ENCODE results near the gene G3BP2. TPM values are rescaled to one million over a fixed set of nuclear protein-coding genes. Genes with fewer than 3 reads are reported as not detected.

The G3BP2 gene
- total RNA-seq, 1 experiment from 2014 or later, result 102 TPM

DNA sequence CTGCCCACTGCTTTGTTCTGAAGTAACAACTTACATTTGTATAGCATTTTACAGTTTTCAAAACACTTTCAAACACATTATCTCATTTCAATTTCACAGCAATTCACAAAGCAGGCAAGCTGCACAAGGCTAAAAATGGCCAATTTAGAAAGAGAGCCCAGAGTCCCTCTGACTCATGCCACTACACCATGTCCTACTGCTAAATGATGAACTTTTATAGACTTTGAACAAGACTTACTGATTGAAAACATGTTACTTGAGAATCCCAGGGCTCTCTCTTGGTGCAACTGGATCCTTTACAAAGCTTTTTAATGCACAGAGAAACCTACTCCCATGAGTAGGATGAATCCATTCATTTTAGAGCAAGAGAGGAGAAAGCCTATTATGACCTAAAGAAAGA, 5.8 kb upstream of the G3BP2 start:
- Histone ChIP-seq H3K9me3 (ENCODE audit: insufficient read depth, low read depth) (no peaks in the 10 kb centered on the region), H3K9me2 (ENCODE audit: insufficient read depth) (no peaks in the 10 kb centered on the region), H2AFZ (no peak overlapping the region), H3K4me2 (no peak overlapping the region), H3K36me3 (ENCODE audit: low read depth) (no peaks in the 10 kb centered on the region), H3F3A (ENCODE audit: insufficient read depth, low read depth) (peaks cover 4% of the 10 kb centered on the region), H3K27ac (no peak overlapping the region), H3K79me2 (ENCODE audit: low read depth) (no peaks in the 10 kb centered on the region), H3K27me3 (ENCODE audit: insufficient read depth, low read depth) (no peaks in the 10 kb centered on the region), H3K4me1 (replicated peaks; ENCODE audit: insufficient read depth) (peaks cover 5% of the 10 kb centered on the region; the same call in 1 of the 2 replicates), H3K4me3 (no peak overlapping the region), H4K20me1 (ENCODE audit: insufficient read depth) (no peaks in the 10 kb centered on the region)
- TF ChIP-seq EZH2 (IDR thresholded peaks at IDR 0.05; ENCODE audit: low read depth), result no peak
- TF ChIP-seq, protein P1, sequence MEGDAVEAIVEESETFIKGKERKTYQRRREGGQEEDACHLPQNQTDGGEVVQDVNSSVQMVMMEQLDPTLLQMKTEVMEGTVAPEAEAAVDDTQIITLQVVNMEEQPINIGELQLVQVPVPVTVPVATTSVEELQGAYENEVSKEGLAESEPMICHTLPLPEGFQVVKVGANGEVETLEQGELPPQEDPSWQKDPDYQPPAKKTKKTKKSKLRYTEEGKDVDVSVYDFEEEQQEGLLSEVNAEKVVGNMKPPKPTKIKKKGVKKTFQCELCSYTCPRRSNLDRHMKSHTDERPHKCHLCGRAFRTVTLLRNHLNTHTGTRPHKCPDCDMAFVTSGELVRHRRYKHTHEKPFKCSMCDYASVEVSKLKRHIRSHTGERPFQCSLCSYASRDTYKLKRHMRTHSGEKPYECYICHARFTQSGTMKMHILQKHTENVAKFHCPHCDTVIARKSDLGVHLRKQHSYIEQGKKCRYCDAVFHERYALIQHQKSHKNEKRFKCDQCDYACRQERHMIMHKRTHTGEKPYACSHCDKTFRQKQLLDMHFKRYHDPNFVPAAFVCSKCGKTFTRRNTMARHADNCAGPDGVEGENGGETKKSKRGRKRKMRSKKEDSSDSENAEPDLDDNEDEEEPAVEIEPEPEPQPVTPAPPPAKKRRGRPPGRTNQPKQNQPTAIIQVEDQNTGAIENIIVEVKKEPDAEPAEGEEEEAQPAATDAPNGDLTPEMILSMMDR (conservative IDR thresholded peaks at IDR 0.05), result no peak
- intact Hi-C loops (cut with micrococcal nuclease; ENCODE audit: unreplicated experiment), result no loop called here
- DNase-seq, result no peak
- no TSS peak for BruUV-seq (replicated peaks)
- ChIA-PET POLR2A (ENCODE audit: unreplicated experiment) (no interaction called here), CTCF (no interaction called here)

DNA sequence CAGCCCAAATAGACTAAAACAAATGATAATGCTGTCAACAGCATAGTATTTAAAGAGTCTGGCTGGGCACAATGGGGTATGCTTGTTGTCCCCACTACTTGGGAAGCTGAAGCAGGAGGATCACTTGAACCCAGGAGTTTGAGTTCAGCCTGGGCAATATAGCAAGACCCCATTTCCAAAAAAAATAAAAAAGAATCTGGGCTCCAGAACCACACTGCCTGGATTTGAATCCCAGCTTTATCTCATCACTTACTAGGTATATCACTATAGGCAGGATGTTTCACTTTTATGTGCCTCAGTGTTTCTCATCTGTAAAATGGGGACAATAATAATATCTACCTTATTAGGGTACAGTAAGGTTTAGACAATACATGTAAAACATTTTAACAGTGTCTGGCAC, 5.3 kb upstream of the G3BP2 start:
- POLR2A ChIA-PET (ENCODE audit: unreplicated experiment), result no interaction called here
- peaks cover 8% of the 10 kb centered on the region for H3F3A ChIP-seq (ENCODE audit: insufficient read depth, low read depth)
- CTCF ChIA-PET, result no interaction called here
- DNase-seq, result no peak
- no peaks in the 10 kb centered on the region for H3K79me2 ChIP-seq (ENCODE audit: low read depth)
- H3K36me3 ChIP-seq (ENCODE audit: low read depth), result no peaks in the 10 kb centered on the region
- no peaks in the 10 kb centered on the region for H3K27me3 ChIP-seq (ENCODE audit: insufficient read depth, low read depth)
- no peak overlapping the region for H2AFZ ChIP-seq
- no peak overlapping the region for H3K4me2 ChIP-seq
- H3K27ac ChIP-seq, result no peak overlapping the region
- H3K4me3 ChIP-seq, result no peak overlapping the region
- BruUV-seq (replicated peaks), result no TSS peak
- TF ChIP-seq, protein P1 (conservative IDR thresholded peaks at IDR 0.05), result no peak
- TF ChIP-seq EZH2 (IDR thresholded peaks at IDR 0.05; ENCODE audit: low read depth), result no peak
- no peaks in the 10 kb centered on the region for H3K9me2 ChIP-seq (ENCODE audit: insufficient read depth)
- peaks cover 7% of the 10 kb centered on the region; the same call in 1 of the 2 replicates for H3K4me1 ChIP-seq (replicated peaks; ENCODE audit: insufficient read depth)
- intact Hi-C loops (cut with micrococcal nuclease; ENCODE audit: unreplicated experiment), result no loop called here
- H4K20me1 ChIP-seq (ENCODE audit: insufficient read depth), result no peaks in the 10 kb centered on the region
- H3K9me3 ChIP-seq (ENCODE audit: insufficient read depth, low read depth), result no peaks in the 10 kb centered on the region

DNA sequence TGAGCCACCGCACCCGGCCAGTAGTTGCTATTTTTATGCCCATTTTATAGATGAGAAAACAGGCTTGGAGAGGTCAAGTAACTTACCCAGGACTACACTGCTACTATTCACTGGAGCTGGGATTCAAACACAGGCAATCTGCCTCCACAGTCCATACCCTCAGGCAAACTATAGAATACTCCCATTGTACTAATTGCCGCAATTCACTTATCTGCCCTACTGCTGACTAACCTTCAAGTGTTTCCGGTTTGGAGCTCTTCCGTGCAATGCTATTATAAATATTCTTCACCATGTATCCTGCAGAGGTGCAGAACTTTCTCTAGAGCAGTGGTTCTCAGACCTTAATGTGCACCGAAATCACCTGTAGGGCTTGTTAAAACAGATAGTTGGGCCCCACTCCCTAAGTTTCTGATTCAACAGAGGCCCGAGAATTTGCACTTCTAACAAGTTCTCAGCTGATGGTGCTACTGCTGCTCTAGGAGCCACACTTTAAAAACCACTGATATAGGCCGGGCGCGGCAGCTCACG, 1.9 kb upstream of the G3BP2 start:
- TF ChIP-seq EZH2 (IDR thresholded peaks at IDR 0.05; ENCODE audit: low read depth), result no peak
- TF ChIP-seq, protein P1 (conservative IDR thresholded peaks at IDR 0.05), result no peak
- intact Hi-C loops (cut with micrococcal nuclease; ENCODE audit: unreplicated experiment), result no loop called here
- POLR2A ChIA-PET (ENCODE audit: unreplicated experiment), result interaction anchor here (1.0 kb wide), 1 partner anchor 49 kb away, joined by 3 read pairs; the partner anchor contains the start of gene USO1
- Histone ChIP-seq H3K27ac (no peak overlapping the region), H3K9me2 (ENCODE audit: insufficient read depth) (no peaks in the 10 kb centered on the region), H3K9me3 (ENCODE audit: insufficient read depth, low read depth) (no peaks in the 10 kb centered on the region), H3K79me2 (ENCODE audit: low read depth) (peaks cover 30% of the 10 kb centered on the region), H2AFZ (no peak overlapping the region), H3F3A (ENCODE audit: insufficient read depth, low read depth) (peaks cover 8% of the 10 kb centered on the region), H4K20me1 (ENCODE audit: insufficient read depth) (peaks cover 22% of the 10 kb centered on the region), H3K36me3 (ENCODE audit: low read depth) (no peaks in the 10 kb centered on the region), H3K4me2 (no peak overlapping the region), H3K27me3 (ENCODE audit: insufficient read depth, low read depth) (no peaks in the 10 kb centered on the region), H3K4me3 (no peak overlapping the region), H3K4me1 (replicated peaks; ENCODE audit: insufficient read depth) (peaks cover 17% of the 10 kb centered on the region)
- CTCF ChIA-PET, result interaction anchor here (1.3 kb wide), 1 partner anchor 49 kb away, joined by 4 read pairs; the partner anchor contains the start of gene USO1
- no TSS peak for BruUV-seq (replicated peaks)
- no peak for DNase-seq

Measured in PC-9 (cell line).